Astrocyte of the spinal cord (primary cell): ENCODE results near the gene CCDC158.
A peak's percentile ranks its signal among the peaks of the same experiment; 100 is the strongest.
"Not testable (repeated sequence)": the region's sequence is repeated elsewhere in the genome, so short reads cannot be mapped to it uniquely, and the experiment has no call there.

ENCODE experiments used
- DNase-seq: peaks from one replicate; pipeline ENCODE4 v3.0.0; 2011; ENCODE audit warnings: low read depth, low spot score
- H3K4me3 ChIP-seq: 2 replicates; pipeline ENCODE4 v1.5.1; 2011; ENCODE audit warnings: low read depth, mild to moderate bottlenecking, low read length, moderate library complexity
- in situ Hi-C: cut with HindIII; loops from 2 replicates; pipeline ENCODE4 v1.10.0; 2017; ENCODE audit warnings: low sequenced_read_pairs
- TF ChIP-seq, protein P1 (sequence below): IDR thresholded peaks from 2 replicates; pipeline ENCODE4 v1.5.1; 2012; ENCODE audit warnings: low read depth, mild to moderate bottlenecking, low read length, inconsistent platforms

Gene CCDC158

DNA sequence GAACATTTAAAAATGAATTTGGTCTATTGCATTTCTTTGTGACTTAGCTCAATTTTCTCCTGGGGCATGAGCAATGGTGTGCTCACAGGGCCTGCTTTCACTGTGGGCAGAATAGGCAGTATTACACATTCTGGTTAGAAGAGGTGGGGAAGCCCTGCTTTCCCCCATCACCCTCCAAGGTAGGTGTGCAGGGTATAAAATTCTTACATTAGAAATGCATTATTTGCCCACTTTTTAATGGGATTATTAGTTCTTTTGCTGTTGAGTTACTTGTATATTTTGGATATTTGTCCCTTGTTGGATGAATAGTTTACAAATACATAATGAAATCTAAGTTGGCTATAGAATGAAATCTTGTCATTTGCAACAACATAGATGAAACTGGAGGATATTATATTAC is 122.7 kb downstream of the CCDC158 start:
- no peak for DNase-seq

DNA sequence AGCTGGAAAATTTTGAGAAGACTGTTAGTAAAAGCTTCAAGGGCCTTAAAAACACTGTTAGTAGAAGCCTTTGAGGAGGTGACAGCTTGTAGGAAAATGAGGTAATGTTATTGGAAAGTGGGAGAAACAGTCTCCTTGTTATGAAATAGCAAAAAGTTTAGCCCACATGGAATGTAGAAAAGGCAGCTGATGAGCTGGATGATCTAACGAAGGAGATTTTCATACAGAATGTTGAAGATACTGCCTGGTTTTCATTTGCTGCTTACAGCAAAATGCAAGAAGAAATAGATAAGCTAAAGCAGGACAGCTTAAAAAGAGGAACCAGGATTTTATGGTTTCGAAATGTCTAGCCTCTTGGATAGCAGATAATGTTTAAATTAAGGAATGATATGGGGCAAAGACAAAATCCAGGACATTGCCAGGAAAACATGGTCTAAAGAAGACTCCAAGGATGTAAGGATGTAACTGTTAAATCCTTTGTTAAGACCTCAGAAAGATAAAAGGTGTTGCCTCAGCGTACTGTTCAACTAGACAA is 124.6 kb downstream of the CCDC158 start:
- DNase-seq, result no peak
- TF ChIP-seq, protein P1, sequence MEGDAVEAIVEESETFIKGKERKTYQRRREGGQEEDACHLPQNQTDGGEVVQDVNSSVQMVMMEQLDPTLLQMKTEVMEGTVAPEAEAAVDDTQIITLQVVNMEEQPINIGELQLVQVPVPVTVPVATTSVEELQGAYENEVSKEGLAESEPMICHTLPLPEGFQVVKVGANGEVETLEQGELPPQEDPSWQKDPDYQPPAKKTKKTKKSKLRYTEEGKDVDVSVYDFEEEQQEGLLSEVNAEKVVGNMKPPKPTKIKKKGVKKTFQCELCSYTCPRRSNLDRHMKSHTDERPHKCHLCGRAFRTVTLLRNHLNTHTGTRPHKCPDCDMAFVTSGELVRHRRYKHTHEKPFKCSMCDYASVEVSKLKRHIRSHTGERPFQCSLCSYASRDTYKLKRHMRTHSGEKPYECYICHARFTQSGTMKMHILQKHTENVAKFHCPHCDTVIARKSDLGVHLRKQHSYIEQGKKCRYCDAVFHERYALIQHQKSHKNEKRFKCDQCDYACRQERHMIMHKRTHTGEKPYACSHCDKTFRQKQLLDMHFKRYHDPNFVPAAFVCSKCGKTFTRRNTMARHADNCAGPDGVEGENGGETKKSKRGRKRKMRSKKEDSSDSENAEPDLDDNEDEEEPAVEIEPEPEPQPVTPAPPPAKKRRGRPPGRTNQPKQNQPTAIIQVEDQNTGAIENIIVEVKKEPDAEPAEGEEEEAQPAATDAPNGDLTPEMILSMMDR, result no peak
- no peak overlapping the region for H3K4me3 ChIP-seq
- in situ Hi-C loops, result no loop called here

More for the DNA sequence above, 122.7 kb downstream of the CCDC158 start:
- no peak overlapping the region for H3K4me3 ChIP-seq
- in situ Hi-C loops, result no loop called here
- TF ChIP-seq, protein P1, result no peak

GRCh38 chr4:76293772-76294171 is 127.2 kb downstream of the CCDC158 start:
- in situ Hi-C loops, result no loop called here
- peak; percentile 5 for DNase-seq
- H3K4me3 ChIP-seq, result no peak overlapping the region
- TF ChIP-seq, protein P1, result no peak

GRCh38 chr4:76292730-76293129 is 128.2 kb downstream of the CCDC158 start:
- in situ Hi-C loops, result no loop called here
- TF ChIP-seq, protein P1, result no peak
- no peak for DNase-seq

GRCh38 chr4:76287811-76288210 is 133.1 kb downstream of the CCDC158 start:
- in situ Hi-C loops, DNase-seq, H3K4me3 ChIP-seq: not testable (repeated sequence)

More at GRCh38 chr4:76292730-76293129, 128.2 kb downstream of the CCDC158 start:
- no peak overlapping the region for H3K4me3 ChIP-seq

GRCh38 chr4:76283900-76284299 is 137.0 kb downstream of the CCDC158 start:
- in situ Hi-C loops, result no loop called here
- no peak overlapping the region for H3K4me3 ChIP-seq
- TF ChIP-seq, protein P1, result no peak
- no peak for DNase-seq

- H3K4me3 ChIP-seq, result no peak overlapping the region
- in situ Hi-C loops, result no loop called here
- DNase-seq, result no peak
- TF ChIP-seq, protein P1, result no peak
Measured at GRCh38 chr4:76282941-76283689, 137.8 kb downstream of the CCDC158 start.

DNA sequence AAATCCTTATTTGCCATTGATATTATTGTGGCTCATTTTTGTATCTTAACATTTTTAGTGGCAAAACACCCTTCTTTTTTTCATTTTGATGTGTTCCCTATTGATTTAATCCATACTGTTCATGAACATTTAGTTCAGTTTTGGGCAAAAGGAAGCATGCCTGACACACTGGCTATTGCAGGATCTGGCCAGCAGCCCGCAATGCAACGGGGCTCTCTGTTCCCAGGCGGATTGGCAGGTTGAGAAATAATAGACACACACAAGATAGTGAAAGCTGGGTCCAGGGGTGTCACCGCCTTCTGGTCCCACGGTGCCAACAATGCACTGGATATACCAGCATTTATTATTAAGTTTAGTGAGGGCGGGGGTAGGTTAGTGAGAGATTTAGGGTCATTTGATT is 139.3 kb downstream of the CCDC158 start:
- in situ Hi-C loops, H3K4me3 ChIP-seq, DNase-seq: not testable (repeated sequence)
